ENCODE measurements around the gene NRIP3.

The NRIP3 gene

GRCh38 chr11:8933931-8934330, 69.9 kb downstream of the NRIP3 start:
- in situ Hi-C loops (cut with MboI; ENCODE audit: low sequenced_read_pairs) = no loop called here

- in situ Hi-C loops (cut with MboI; ENCODE audit: low sequenced_read_pairs) = no loop called here
Observed at GRCh38 chr11:8932564-8933180, 71.1 kb downstream of the NRIP3 start, which contains the start of gene C11orf16. C11orf16 (minus strand) TSS chr11:8932947; CDS start chr11:8932308, 639 bp downstream.

Measured in hTERT RPE-1 (cell line).